ENCODE measurements around the gene ATP6V0B.

ATP6V0B gene

GRCh38 chr1:43984855-43985254 is 10.1 kb downstream of the ATP6V0B start:
- DNase-seq (ENCODE audit: low read depth, low spot score) = no peak

- no peak for DNase-seq (ENCODE audit: low read depth, low spot score)
Measured at GRCh38 chr1:43985984-43986595, 11.3 kb downstream of the ATP6V0B start.

GRCh38 chr1:43986712-43987111 is 12.0 kb downstream of the ATP6V0B start:
- no peak for DNase-seq (ENCODE audit: low read depth, low spot score)

- DNase-seq (ENCODE audit: low read depth, low spot score) = no peak
Measured at GRCh38 chr1:43987159-43987902, 12.6 kb downstream of the ATP6V0B start.

- no peak for DNase-seq (ENCODE audit: low read depth, low spot score)
Measured at GRCh38 chr1:43990271-43991199, 15.8 kb downstream of the ATP6V0B start.

- no peak for DNase-seq (ENCODE audit: low read depth, low spot score)
Measured at GRCh38 chr1:43991200-43991475, 16.4 kb downstream of the ATP6V0B start.

- DNase-seq (ENCODE audit: low read depth, low spot score) = peak; percentile 32
Measured at GRCh38 chr1:43991476-43992231, 16.9 kb downstream of the ATP6V0B start, which contains the start of gene CCDC24. Gene CCDC24 (plus strand): TSS chr1:43991599. CDS start chr1:43991879, 280 bp downstream.

GRCh38 chr1:43992232-43992995 is 17.7 kb downstream of the ATP6V0B start:
- no peak for DNase-seq (ENCODE audit: low read depth, low spot score)

GRCh38 chr1:43993206-43993914 is 18.6 kb downstream of the ATP6V0B start:
- DNase-seq (ENCODE audit: low read depth, low spot score) = no peak

GRCh38 chr1:43994071-43994470 is 19.3 kb downstream of the ATP6V0B start:
- no peak for DNase-seq (ENCODE audit: low read depth, low spot score)

- no peak for DNase-seq (ENCODE audit: low read depth, low spot score)
Measured at GRCh38 chr1:43994794-43995790, 20.3 kb downstream of the ATP6V0B start.

- DNase-seq (ENCODE audit: low read depth, low spot score) = no peak
Measured at GRCh38 chr1:43995984-43996732, 21.4 kb downstream of the ATP6V0B start.

- DNase-seq (ENCODE audit: low read depth, low spot score) = no peak
Measured at GRCh38 chr1:43996733-43997115, 22.0 kb downstream of the ATP6V0B start.

- no peak for DNase-seq (ENCODE audit: low read depth, low spot score)
Measured at GRCh38 chr1:43997295-43997999, 22.7 kb downstream of the ATP6V0B start.

- DNase-seq (ENCODE audit: low read depth, low spot score) = no peak
Measured at GRCh38 chr1:43998000-43998378, 23.2 kb downstream of the ATP6V0B start.

- DNase-seq (ENCODE audit: low read depth, low spot score) = no peak
Measured at GRCh38 chr1:43999455-43999854, 24.7 kb downstream of the ATP6V0B start.

- DNase-seq (ENCODE audit: low read depth, low spot score) = no peak
Measured at GRCh38 chr1:44000122-44000665, 25.4 kb downstream of the ATP6V0B start.
